GM10266 (cell line): ENCODE measurements around the gene AOAH.

Experiments used
- DNase-seq: peaks from one replicate; pipeline ENCODE4 v3.0.0; 2012; ENCODE audit errors: extremely low spot score
- TF ChIP-seq, protein P1 (sequence below): IDR thresholded peaks from 2 replicates; pipeline ENCODE4 v1.5.1; 2012; ENCODE audit warnings: mild to moderate bottlenecking, low read depth; ENCODE audit not compliant: control insufficient read depth, insufficient read depth; ENCODE audit errors: missing control alignments

Gene AOAH

DNA sequence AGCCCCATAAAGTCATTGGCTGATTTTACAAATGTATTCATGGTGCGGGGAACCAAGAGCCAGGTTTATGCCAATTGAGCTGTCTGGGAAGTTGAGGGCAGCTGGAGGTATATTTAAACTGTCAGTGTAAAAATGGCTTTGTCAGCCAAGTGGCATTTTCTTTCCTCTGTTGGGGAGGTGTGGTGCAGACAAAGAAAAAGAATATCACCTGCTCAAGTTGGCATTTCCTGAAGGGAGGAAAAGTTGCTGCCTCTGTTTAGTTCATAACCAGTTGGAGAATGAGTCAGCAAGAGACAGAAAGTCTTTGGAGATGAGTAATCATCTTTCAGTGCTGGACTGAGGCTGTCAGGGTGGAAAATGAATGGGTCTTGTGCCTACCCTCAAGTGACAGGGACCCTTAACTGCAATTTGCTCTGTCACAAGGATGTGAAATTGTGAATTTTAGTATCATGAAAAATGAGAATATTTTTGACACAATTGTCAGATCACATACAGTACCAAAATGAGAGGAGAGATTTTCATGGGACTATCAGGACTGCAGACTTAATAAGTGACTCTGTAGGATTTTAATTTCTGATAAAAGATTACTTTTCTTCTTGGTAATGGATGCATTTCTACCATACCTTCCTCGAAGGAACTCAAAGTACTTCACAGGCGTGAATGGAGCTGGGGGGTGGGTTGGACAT is 197.3 kb downstream of the AOAH start:
- no peak for DNase-seq
- TF ChIP-seq, protein P1, sequence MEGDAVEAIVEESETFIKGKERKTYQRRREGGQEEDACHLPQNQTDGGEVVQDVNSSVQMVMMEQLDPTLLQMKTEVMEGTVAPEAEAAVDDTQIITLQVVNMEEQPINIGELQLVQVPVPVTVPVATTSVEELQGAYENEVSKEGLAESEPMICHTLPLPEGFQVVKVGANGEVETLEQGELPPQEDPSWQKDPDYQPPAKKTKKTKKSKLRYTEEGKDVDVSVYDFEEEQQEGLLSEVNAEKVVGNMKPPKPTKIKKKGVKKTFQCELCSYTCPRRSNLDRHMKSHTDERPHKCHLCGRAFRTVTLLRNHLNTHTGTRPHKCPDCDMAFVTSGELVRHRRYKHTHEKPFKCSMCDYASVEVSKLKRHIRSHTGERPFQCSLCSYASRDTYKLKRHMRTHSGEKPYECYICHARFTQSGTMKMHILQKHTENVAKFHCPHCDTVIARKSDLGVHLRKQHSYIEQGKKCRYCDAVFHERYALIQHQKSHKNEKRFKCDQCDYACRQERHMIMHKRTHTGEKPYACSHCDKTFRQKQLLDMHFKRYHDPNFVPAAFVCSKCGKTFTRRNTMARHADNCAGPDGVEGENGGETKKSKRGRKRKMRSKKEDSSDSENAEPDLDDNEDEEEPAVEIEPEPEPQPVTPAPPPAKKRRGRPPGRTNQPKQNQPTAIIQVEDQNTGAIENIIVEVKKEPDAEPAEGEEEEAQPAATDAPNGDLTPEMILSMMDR, result no peak

DNA sequence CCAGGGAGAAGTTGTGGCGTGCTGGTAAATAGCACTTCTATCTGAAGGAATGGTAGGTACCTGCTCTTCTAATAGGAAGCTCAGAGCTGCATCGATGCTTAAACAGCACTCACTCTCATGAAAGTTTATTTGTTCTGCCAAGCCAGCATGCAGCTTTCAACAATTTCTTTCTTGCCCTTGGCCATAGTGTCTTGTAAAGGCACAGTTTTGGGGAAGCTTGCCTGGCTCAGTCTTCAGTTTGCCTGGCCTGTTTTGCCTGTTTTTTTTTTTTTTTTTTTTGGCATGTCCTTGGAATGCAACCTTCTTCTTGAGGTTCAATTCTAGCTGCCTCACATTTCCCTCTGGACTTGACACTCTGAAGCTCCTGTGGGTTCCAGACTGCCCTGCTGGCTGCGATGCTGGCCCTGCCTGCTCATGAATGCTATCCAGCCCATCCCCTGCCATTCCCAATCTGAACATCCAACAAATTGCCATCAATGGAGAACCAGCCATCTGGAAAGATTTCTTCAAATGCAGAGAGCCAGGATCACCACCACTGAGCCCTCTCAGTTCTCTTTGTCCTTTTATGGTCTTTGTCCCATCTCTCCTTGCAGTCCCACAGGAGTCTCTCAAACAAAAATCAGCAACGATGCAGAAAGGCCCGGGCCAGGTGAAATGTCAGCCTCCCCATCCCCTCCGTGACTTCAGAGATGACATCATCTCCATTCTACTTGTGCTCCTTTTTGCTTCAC is 200.8 kb downstream of the AOAH start:
- TF ChIP-seq, protein P1, result no peak
- DNase-seq, result no peak

DNA sequence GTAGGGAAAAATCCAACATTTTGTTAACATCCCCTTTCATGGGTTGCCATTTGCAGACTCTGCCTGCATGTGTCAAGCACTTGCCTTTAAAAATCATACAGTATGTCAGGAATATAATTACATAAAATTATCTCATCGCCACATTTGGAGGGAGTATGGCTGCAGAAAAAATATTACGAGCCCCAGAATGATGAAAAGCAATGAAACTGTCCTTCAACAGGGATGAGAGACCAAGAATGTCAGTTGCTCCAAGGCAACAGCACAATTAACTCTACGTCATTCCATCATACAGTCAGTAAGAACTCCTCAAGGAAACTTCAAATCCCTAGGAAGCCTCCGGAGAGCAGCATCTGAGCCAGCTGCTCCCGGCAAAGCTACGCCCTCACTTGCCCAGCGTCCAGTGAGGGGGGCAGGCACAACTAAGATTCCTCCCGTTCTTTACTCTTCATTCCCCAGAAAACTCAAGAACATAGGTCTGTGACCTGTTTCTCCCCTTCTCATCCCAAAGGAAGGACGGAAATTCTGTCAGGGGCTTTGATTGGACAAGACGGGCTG is 201.8 kb downstream of the AOAH start:
- TF ChIP-seq, protein P1, result no peak
- no peak for DNase-seq

GRCh38 chr7:36521911-36522310 is 202.4 kb downstream of the AOAH start:
- DNase-seq, result no peak
- TF ChIP-seq, protein P1, result no peak

DNA sequence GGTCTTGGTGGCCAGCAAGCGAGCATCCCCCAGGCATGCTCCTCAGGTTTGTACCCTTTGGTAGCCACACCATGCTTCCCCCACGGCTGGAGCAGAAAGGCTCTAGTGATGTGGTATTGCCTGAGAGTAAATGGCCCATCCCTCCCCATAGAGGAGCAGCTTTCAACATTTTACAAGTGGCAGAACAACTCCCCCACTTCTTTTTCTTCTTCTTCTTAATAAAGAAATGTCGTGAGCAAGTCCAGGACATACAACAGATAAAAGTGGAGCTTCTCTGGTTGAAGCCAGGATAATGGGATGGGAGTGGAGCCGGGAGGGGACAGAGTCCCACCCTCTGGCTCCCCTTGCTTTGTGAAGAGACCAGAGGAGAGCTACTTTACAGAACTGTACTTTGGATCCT is 203.2 kb downstream of the AOAH start:
- no peak for DNase-seq
- TF ChIP-seq, protein P1, result no peak

- DNase-seq, result no peak
- TF ChIP-seq, protein P1, result no peak
Measured at GRCh38 chr7:36515847-36516246, 208.4 kb downstream of the AOAH start.
